ENCODE results near the gene TOX2. TPM values are rescaled to one million over a fixed set of nuclear protein-coding genes. Genes with fewer than 3 reads are reported as not detected.

Gene TOX2
- total RNA-seq, 1 donor from 2014 or later, result 3.3 TPM

DNA sequence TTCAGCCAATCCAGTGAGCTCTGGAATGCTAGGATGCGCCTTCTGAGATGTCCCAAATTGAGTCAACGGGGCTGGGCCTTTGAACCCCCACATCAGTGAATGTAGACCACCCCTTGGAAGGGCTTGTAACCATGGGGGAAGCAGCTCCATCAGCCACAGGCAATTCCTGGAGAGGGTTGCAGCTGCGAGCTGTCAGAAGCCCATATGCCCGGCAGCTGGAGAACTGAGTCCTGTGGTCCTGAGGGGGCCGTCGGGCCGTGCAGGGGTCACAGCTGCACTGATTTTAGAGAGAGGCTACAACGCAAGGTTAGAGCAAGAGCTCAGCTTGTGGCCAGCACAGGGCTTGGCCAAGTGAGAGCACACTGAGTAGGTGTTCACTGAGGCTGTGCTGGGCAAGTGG, 121.3 kb downstream of the TOX2 start:
- Mint-ChIP-seq H3K4me3 (no peak overlapping the region), H3K36me3 (ENCODE audit: low read depth) (no peaks in the 10 kb centered on the region), H3K27ac (ENCODE audit: unreplicated experiment) (no peak overlapping the region), H3K4me1 (no peaks in the 10 kb centered on the region), H3K9me3 (no peaks in the 10 kb centered on the region), H3K27me3 (ENCODE audit: low read depth) (peaks cover 7% of the 10 kb centered on the region)
- TF ChIP-seq, protein P1, sequence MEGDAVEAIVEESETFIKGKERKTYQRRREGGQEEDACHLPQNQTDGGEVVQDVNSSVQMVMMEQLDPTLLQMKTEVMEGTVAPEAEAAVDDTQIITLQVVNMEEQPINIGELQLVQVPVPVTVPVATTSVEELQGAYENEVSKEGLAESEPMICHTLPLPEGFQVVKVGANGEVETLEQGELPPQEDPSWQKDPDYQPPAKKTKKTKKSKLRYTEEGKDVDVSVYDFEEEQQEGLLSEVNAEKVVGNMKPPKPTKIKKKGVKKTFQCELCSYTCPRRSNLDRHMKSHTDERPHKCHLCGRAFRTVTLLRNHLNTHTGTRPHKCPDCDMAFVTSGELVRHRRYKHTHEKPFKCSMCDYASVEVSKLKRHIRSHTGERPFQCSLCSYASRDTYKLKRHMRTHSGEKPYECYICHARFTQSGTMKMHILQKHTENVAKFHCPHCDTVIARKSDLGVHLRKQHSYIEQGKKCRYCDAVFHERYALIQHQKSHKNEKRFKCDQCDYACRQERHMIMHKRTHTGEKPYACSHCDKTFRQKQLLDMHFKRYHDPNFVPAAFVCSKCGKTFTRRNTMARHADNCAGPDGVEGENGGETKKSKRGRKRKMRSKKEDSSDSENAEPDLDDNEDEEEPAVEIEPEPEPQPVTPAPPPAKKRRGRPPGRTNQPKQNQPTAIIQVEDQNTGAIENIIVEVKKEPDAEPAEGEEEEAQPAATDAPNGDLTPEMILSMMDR (conservative IDR thresholded peaks at IDR 0.05), result no peak
- no peak for DNase-seq (ENCODE audit: low read depth, low spot score)

DNA sequence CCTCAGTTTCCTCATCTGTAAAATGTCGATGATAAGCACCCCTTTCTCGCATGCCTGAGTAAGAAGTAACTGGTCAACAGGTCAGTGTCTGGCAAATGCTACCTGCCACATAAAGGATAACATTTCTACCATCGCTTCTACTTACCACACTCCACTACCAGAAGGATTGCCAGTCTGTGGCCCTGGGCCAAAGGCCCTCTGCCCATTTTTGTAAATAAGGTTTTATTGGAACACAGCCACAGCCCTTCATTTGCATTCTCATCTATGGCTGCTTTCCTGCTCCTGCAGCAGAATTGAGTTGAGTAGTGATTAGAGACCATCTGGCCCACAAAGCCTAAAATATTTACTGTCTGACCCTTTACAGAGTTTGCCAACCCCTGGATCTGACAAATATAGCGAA, 121.8 kb downstream of the TOX2 start:
- no peak overlapping the region for H3K4me3 Mint-ChIP-seq
- DNase-seq (ENCODE audit: low read depth, low spot score), result no peak
- TF ChIP-seq, protein P1 (conservative IDR thresholded peaks at IDR 0.05), result no peak
- no peak overlapping the region for H3K27ac Mint-ChIP-seq (ENCODE audit: unreplicated experiment)
- H3K9me3 Mint-ChIP-seq, result no peaks in the 10 kb centered on the region
- H3K4me1 Mint-ChIP-seq, result no peaks in the 10 kb centered on the region
- peaks cover 7% of the 10 kb centered on the region for H3K27me3 Mint-ChIP-seq (ENCODE audit: low read depth)
- no peaks in the 10 kb centered on the region for H3K36me3 Mint-ChIP-seq (ENCODE audit: low read depth)

DNA sequence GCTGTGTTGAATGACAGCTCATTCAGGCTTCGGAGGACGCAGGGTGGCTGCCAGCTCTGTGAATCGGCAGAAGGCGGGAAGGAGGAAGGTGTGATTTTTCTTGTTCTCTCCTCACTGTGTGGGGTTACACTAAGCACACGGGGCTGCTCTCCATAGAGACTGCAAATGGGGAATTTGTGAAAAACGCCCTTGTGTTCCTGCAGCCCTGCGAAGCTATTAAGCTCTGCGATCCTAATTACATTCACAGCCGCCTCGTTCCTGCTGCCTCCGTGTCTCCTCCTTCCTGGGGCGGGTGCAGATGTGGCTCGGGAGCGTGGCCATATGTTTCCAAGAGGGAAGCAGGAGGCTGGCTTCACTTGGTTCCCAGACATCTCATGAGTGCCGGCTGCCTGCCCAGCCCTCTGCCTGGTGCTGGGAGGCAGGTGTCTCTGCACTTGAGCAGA, 124.0 kb downstream of the TOX2 start:
- DNase-seq (ENCODE audit: low read depth, low spot score), result no peak
- Mint-ChIP-seq H3K4me3 (no peak overlapping the region), H3K4me1 (no peaks in the 10 kb centered on the region)

DNA sequence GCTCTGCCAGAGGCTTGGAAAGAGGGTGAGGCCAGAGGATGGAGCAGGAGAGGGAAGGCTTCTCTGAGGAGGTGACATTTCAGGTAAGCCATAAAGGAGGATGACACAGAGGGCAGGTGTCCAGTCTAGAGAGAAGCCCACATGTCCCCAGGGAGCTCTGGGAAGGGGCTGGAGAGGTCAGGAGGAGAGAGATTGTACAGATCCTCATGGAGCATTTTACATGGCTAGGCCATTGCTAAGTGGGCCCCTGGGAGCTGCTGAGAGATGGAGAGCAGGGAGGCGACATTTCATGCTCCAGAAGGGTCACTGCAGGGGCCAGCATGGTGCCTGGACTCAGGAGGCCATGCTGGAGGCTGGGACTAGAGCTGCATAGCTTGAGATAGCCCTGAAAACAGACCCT, 124.5 kb downstream of the TOX2 start:
- Mint-ChIP-seq H3K9me3 (no peaks in the 10 kb centered on the region), H3K4me1 (no peaks in the 10 kb centered on the region), H3K27me3 (ENCODE audit: low read depth) (peaks cover 14% of the 10 kb centered on the region), H3K4me3 (no peak overlapping the region), H3K36me3 (ENCODE audit: low read depth) (no peaks in the 10 kb centered on the region), H3K27ac (ENCODE audit: unreplicated experiment) (peak overlapping the region; percentile 70)
- DNase-seq (ENCODE audit: low read depth, low spot score), result no peak
- TF ChIP-seq, protein P1 (conservative IDR thresholded peaks at IDR 0.05), result no peak

More for the DNA sequence above, 124.0 kb downstream of the TOX2 start:
- Mint-ChIP-seq H3K9me3 (no peaks in the 10 kb centered on the region), H3K27me3 (ENCODE audit: low read depth) (peaks cover 14% of the 10 kb centered on the region), H3K36me3 (ENCODE audit: low read depth) (no peaks in the 10 kb centered on the region), H3K27ac (ENCODE audit: unreplicated experiment) (peak overlapping the region; percentile 70)
- TF ChIP-seq, protein P1 (conservative IDR thresholded peaks at IDR 0.05), result no peak

DNA sequence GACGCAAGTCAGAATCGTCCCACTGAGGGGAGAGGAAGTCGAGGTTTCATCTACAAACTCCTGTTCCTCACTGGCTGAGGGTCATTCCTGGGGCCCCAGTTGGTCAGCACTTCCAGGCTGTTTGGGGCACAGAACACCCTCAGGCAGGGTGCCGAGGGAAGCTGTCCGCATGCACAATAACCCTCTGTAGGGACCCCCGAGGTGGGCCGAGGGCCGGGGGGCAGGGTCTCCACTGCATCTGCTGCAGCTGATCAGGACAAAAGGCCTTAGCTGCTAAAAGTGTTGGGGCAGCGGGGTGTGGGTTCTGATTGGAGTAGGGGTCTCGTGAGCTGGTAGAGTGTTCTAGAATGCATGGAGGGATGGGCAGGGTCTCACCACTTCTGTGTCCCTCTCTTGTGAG, 125.1 kb downstream of the TOX2 start:
- peaks cover 14% of the 10 kb centered on the region for H3K27me3 Mint-ChIP-seq (ENCODE audit: low read depth)

More for the DNA sequence above, 125.1 kb downstream of the TOX2 start:
- no peak overlapping the region for H3K27ac Mint-ChIP-seq (ENCODE audit: unreplicated experiment)
- no peaks in the 10 kb centered on the region for H3K4me1 Mint-ChIP-seq
- H3K36me3 Mint-ChIP-seq (ENCODE audit: low read depth), result no peaks in the 10 kb centered on the region
- no peak overlapping the region for H3K4me3 Mint-ChIP-seq
- TF ChIP-seq, protein P1 (conservative IDR thresholded peaks at IDR 0.05), result no peak
- DNase-seq (ENCODE audit: low read depth, low spot score), result no peak
- no peaks in the 10 kb centered on the region for H3K9me3 Mint-ChIP-seq

Data from neural crest cell (in vitro differentiated cells).